Sigmoid colon (tissue), 4 donors: ENCODE data around the gene AZIN2.

Experiments
- CTCF ChIP-seq, 4 experiments: fragments of 450-650 bp in 3 of 4; fragments of 200-600 bp in 1 of 4; IDR thresholded peaks; one replicate each; pipeline ENCODE4 v1.5.1; 2016 to 2019; ENCODE audit warnings: antibody characterized with exemption in 4 of 4, mild to moderate bottlenecking in 3 of 4, moderate library complexity in 2 of 4
- POLR2AphosphoS5 ChIP-seq, 4 donors: sonication (generic); formaldehyde crosslinking; IDR thresholded peaks; one replicate each; pipeline ENCODE4 v1.6.1; 2017; ENCODE audit warnings: antibody characterized with exemption in 4 of 4

GRCh38 chr1:33152685-33153432 lies 71.9 kb downstream of the AZIN2 start:
- peak in 1 of 4 donors; percentile 40 for TF ChIP-seq POLR2AphosphoS5 (IDR thresholded peaks at IDR 0.05)
- no peak for TF ChIP-seq CTCF (IDR thresholded peaks at IDR 0.05)
